ENCODE results near the gene ZNF605. TPM values are rescaled to one million over a fixed set of nuclear protein-coding genes. Genes with fewer than 3 reads are reported as not detected.

Gene ZNF605
- total and polyA plus RNA-seq, 9 of the 15 experiments (the other 6 are each of a cell fraction or from before 2014, with no cell fraction given): 0.45 to 1.1 (median 0.68) TPM

GRCh38 chr12:132986001-132986884 lies 30.1 kb upstream of the ZNF605 start, which contains the start of gene ZNF26 (continued):
- TF ChIP-seq CLOCK (CRISPR knock-in tag; IDR thresholded peaks at IDR 0.05; ENCODE audit: borderline replicate concordance) (no peak), PHTF2 (CRISPR knock-in tag; IDR thresholded peaks at IDR 0.05) (no peak), ZBTB1 (CRISPR knock-in tag; IDR thresholded peaks at IDR 0.05; ENCODE audit: borderline replicate concordance, low read depth) (no peak), ZNF449 (CRISPR knock-in tag; IDR thresholded peaks at IDR 0.05) (no peak), TFAM (CRISPR knock-in tag; conservative IDR thresholded peaks at IDR 0.05) (no peak), NCOR1 (IDR thresholded peaks at IDR 0.05) (no peak), BMI1 (IDR thresholded peaks at IDR 0.05; ENCODE audit: low read length) (no peak), SRSF7 (optimal IDR thresholded peaks at IDR 0.05; ENCODE audit: low read depth, low read length) (no peak), ZNF592 (IDR thresholded peaks at IDR 0.05) (no peak), SMARCB1 (IDR thresholded peaks at IDR 0.05; ENCODE audit: insufficient read length, low read depth) (no peak)
- TF ChIP-seq, protein P1, sequence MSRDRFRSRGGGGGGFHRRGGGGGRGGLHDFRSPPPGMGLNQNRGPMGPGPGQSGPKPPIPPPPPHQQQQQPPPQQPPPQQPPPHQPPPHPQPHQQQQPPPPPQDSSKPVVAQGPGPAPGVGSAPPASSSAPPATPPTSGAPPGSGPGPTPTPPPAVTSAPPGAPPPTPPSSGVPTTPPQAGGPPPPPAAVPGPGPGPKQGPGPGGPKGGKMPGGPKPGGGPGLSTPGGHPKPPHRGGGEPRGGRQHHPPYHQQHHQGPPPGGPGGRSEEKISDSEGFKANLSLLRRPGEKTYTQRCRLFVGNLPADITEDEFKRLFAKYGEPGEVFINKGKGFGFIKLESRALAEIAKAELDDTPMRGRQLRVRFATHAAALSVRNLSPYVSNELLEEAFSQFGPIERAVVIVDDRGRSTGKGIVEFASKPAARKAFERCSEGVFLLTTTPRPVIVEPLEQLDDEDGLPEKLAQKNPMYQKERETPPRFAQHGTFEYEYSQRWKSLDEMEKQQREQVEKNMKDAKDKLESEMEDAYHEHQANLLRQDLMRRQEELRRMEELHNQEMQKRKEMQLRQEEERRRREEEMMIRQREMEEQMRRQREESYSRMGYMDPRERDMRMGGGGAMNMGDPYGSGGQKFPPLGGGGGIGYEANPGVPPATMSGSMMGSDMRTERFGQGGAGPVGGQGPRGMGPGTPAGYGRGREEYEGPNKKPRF (IDR thresholded peaks at IDR 0.05; ENCODE audit: low read depth, low read length): no peak
- TF ChIP-seq, protein P2, sequence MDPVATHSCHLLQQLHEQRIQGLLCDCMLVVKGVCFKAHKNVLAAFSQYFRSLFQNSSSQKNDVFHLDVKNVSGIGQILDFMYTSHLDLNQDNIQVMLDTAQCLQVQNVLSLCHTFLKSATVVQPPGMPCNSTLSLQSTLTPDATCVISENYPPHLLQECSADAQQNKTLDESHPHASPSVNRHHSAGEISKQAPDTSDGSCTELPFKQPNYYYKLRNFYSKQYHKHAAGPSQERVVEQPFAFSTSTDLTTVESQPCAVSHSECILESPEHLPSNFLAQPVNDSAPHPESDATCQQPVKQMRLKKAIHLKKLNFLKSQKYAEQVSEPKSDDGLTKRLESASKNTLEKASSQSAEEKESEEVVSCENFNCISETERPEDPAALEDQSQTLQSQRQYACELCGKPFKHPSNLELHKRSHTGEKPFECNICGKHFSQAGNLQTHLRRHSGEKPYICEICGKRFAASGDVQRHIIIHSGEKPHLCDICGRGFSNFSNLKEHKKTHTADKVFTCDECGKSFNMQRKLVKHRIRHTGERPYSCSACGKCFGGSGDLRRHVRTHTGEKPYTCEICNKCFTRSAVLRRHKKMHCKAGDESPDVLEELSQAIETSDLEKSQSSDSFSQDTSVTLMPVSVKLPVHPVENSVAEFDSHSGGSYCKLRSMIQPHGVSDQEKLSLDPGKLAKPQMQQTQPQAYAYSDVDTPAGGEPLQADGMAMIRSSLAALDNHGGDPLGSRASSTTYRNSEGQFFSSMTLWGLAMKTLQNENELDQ (CRISPR knock-in tag; IDR thresholded peaks at IDR 0.05; ENCODE audit: borderline replicate concordance): 0 out of 2 replicates have a peak, but pooled peaks have one; percentile 15
